ENCODE measurements around the gene AIFM2.
"Not testable (repeated sequence)": the region's sequence is repeated elsewhere in the genome, so short reads cannot be mapped to it uniquely, and the experiment has no call there.

AIFM2 gene

DNA sequence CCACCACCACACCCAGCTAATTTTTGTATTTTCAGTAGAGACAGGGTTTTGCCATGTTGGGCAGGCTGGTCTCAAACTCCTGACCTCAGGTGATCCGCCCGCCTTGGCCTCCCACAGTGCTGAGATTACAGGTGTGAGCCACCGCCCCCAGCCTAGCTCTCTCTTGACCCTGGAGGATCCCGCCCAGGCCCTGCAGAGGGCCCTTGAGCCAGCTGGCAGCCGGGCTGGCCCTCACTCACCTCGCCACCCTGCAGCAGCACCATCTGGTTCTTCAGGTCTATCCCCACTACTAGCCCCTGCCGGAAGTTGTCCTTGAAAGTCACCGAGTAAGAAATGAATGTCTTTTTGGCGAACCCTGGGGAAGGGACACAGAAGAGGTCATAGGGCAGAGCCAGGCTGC lies 9.5 kb downstream of the AIFM2 start:
- not testable (repeated sequence) for DNase-seq (ENCODE audit: low read depth in 2 of 2)

DNA sequence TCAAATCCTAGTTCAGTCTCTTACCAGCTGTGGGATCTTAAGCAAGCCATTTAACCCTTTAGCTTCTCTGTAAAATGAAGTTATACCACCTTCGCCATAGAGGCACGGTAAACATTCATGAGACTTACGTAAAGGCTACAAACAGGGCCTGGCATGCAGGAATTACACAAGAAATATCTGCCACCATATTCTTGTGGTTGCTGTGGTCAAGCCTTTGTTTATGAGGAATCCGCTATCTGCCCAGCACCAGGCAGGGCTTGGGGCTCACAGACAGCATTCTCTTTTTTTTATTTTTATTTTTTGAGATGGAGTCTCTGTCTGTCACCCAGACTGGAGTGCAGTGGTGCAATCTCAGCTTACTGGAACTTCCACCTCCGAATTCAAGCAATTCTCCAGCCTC lies 9.9 kb downstream of the AIFM2 start:
- DNase-seq (ENCODE audit: low read depth in 2 of 2), result no peak

DNA sequence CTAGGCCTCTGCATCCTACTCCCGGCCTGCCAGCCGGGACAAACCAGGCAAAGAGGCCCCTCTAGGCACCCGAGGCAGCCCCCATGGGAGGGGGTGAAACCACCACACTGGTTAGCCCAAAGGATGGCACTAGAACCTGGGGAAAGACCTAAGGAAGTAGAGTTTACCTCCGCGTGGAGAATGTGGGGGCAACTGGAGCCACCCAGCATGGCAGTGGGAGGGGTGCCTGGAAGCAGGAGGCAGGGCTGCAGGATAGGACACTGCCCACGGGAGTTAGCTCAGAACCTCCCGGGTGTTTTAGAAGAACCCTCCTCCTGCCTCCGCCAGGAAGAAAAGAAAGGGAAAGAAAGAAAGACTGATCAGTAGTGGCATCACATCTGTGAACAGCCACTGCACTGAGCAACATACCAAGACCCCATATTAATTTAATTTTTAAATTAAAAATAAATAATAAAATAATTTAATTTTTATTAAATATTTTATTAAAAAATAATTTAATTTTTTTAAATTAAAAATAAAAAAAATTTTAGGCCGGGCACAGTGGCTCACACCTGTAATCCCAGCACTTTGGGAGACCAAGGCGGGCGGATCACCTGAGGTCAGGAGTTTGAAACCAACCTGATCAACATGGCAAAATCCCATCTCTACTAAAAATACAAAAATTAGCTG lies 11.2 kb downstream of the AIFM2 start:
- no peak for DNase-seq (ENCODE audit: low read depth in 2 of 2)

DNA sequence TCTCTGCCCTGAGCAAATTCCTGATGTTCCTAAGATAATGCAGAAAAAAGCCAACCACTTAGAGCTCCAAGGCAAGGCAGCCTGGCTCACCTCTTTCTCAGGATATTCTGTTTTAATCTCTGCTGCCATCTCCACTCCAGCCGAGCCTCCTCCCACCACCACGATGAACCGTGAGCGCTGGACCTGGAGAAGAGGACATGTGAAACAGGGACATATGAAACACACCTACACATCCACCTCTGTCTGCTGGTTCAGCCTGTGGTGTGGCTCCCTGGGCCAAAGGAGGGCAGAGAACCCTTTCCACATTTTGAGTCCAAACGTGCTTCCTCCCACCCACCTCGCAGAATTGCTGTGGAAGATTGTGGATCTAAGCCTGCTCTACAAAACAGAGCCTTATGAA lies 12.2 kb downstream of the AIFM2 start:
- DNase-seq (ENCODE audit: low read depth in 2 of 2), result no peak

DNA sequence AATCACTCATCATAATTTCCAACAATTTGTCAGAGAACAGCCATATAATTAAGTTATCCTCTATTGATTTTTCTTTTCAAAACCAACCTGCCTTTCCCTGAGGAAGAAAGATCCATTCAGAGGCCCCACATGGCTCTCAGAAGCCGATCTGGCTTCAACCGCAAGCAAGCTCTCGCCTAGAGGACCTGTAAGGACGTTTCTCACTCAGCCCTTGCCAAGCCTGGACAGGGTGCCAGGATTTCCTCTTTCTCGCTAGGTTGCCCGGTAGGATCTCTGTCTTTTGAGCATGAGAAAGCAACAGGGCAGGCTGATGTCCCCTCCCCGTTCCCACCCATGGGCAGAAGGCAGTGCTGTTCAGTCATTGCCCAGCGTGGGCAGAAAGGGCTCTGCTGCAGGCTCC lies 13.0 kb downstream of the AIFM2 start:
- no peak for DNase-seq (ENCODE audit: low read depth in 2 of 2)

DNA sequence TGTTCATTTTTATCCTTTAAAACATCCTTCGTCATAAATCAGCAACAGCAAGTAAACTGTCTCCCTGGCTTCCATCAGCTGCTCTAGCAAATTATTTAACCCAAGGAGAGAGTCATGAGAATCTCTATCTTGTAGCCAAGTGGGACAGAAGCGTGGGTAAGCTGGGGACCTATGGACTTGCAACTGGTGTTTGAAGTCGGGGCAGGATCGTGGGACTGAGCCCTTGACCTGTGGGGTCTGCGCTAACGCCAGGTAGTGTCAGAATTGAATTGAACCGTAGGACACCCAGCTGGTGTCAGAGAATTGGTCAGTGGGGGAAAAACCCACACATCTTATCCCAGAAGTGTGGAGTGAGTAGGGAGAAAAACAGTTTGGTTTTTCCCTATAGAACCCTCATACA lies 13.4 kb downstream of the AIFM2 start:
- DNase-seq (ENCODE audit: low read depth in 2 of 2), result no peak

DNA sequence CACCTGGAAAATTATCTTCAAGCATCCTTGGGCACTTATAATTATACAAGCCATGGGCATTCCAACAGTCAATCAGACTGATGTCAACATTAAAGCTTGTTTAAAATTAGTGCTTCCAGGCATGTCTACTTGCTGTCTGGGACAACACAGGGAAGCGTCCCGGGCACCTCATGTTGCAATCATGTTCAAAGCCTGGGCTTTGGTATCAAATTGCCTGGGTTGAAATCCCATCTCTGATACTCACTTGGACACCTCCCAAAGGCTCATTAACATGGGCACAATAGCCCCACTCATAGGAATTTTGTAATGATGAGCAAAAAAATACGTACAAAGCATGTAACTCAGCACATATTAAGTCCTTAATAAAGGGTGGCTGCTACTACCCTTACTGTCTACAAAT lies 14.4 kb downstream of the AIFM2 start:
- DNase-seq (ENCODE audit: low read depth in 2 of 2), result no peak

DNA sequence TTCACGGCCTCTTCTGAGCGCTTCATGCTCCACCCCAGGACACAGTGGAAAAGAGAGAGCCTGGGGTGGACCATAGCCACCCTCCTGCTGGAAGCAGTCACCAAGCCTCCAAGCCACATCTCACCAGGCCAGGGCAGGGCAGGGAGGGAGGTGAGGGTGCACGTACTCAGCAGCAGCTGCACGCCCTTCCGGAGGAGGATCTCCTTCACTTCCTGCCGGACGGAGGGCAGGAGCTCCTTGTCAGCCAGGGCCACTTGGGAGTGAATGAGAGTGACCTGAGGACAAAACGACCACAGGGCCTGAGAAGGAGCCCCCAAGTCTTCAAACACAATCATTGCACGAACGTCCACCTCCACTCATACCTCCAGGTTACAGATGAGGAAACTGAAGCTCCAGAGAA lies 15.0 kb downstream of the AIFM2 start:
- no peak for DNase-seq (ENCODE audit: low read depth in 2 of 2)

DNA sequence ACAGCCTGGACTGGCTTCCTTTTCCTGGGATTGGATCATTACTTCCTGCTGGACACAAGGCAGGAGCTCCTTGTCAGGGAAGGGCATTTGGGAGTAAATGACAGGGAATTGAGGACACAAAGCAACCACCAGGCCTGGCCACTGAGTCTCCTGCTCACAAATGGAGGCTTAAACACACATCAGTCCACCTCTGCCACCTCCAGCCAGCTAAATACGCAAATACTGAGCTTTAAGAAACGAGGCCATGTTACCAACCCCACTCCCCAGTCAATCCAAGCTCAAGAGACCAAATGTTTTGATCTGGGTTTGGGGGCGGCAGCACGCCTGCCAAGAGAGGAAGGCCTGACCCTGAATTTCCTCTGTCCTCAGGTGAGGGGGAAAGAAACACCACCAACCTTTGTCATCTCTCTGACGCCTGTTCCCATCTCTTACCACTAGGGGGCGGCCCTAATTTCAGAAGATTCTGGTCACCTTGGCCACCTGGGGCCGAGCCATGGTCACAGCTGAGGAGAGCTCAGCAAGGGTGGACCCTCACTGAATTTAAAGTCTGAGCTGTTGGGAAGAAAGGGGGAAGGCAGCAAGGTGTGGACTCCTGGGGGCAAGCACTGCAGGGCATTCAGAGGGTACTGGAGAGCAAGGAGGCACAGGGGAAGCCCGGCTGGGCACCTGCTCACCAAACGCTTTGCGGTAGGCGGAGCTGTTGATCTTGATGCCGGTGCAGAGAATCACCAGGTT lies 16.5 kb downstream of the AIFM2 start:
- DNase-seq (ENCODE audit: low read depth in 2 of 2), result peak; percentile 10 to 27

DNA sequence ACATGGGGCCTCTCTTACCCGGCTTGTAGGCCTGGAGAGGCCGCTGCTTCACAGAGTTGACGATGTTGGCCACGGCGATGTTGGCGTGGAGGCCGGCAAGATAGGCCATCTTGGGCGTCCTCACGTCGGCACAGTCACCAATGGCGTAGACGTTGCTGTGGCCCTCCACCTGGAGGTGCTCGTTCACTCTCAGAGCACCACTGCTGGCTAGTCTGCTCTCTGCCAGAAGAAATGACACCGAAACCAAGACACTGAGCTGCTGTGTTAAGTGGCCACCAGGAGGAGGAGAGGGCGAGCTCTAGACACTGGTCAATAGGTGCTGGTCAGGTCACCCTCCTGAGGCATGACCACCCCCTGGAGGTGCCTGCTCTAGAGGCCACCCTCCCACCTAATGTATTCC lies 17.7 kb downstream of the AIFM2 start:
- no peak for DNase-seq (ENCODE audit: low read depth in 2 of 2)

DNA sequence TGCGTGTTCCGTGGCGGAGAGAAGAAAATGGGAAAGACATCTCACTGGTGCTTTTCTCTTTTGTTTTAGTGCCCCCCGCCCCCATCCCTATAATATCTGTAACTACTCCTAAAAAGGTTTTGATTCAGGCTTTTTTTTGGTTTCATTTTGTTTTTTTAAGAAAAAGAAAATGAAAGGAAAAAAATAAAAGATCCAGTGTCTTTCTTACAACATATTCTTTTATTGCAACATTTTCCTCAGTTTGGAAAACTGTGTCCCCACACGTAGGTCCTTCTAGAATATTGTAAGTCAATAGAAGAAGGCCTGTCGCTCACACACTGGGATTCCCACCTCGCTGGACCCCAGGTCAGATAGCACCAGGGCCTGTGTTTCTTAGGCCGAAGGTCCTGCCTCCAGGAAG lies 20.6 kb downstream of the AIFM2 start:
- no peak for DNase-seq (ENCODE audit: low read depth in 2 of 2)

DNA sequence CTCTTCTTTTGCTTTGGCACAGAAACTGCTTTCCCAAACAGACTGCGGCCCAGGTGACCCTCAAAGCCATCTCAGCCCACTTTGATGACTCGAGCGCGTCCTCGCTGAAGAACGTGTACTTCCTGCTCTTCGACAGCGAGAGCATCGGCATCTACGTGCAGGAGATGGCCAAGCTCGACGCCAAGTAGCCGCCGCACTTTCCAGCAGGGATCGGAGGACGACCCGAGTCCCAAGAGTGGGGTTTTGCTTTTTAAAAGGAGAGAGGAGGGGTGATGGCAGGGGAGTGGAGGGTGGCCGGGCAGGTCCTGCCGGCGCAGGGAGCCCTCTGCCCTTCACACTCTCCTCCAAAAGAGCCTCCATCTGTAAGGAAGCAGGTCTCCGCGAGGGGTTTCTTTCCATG lies 21.1 kb downstream of the AIFM2 start:
- DNase-seq (ENCODE audit: low read depth in 2 of 2), result no peak

DNA sequence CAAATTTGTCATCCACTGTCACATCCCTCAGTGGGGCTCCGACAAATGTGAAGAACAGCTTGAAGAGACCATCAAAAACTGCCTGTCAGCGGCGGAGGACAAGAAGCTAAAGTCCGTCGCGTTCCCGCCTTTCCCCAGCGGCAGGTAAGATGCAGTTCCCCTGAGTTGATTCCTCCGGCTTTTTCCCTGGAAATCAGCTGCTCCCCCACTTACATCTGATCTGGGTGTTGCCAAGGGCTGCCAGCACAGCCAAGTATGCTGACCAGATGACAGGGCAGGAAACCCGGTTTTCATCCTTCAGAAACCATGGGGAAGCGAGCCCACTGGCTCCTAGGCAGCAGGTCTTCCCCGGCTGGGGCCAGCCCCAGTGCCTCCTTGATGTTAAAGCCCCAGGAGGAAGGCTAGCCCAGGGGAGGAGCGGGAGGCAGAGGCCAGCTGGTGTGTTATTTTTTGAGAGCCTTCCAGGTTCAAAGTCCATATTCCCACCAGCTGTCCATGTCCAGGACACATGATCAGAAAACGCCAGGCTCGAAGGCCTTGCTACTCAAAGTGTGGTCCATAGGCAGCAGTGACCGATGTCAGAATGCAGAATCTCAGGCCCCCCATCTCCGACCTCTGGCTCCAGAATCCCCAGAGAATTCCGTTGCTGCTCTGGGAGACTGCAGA lies 23.4 kb downstream of the AIFM2 start:
- DNase-seq (ENCODE audit: low read depth in 2 of 2), result no peak

DNA sequence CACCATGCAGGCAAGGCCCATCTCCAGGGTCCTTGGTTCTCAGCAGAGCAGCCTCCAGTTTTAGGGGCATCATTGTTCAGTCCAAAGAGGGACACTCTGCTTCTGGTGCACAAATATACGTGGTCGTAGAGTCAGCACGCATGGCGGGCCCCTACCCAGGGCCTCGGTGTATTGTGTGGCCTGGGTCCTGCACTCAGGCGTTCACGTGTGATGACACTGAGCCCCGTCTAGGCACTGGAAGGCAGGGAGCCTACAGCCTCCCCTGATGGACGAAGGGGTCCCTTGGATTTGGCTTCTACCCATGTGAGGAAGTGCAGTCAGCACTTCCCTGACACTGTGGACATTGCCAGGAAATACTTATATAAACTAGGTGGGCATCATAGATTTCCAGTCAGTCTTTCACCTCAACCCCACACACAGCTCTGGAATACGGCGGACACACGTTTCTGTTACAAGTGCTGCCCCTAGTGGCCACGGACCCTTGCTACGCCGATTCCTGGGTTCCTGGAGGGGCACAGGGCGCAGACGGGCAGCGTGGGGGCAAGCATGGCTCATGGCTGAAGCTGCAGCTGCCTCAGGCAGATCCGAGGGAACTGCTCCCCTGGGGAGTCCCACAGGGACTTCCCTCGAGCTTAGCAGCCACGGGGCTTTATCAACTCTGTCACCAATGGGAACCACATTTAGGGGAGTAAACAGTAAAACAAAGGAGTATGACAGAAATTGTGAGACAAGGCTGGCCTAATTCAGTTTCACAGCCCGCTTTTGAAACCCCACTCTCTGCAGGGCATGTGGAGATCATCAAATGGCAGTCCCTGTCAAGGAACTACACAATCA lies 25.4 kb downstream of the AIFM2 start:
- no peak for DNase-seq (ENCODE audit: low read depth in 2 of 2)

DNA sequence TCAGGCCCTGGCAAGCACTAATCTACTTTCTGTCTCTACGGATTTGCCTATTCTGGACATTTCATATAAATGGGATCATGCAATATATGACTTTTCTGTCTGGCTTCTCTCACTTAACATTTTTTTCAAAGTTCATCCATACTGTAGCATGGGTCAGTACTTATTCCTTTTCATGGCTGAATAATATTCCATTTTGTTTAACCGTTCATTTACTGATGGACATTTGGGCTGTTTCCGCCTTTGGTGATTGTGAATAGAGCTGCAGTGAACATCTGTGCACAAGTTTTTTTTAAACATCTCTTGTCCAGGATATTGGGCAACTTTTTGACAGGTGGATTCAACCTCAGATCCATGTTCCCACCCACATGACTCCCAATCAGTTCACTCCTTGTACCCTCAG lies 31.0 kb downstream of the AIFM2 start:
- DNase-seq (ENCODE audit: low read depth in 2 of 2), result no peak

DNA sequence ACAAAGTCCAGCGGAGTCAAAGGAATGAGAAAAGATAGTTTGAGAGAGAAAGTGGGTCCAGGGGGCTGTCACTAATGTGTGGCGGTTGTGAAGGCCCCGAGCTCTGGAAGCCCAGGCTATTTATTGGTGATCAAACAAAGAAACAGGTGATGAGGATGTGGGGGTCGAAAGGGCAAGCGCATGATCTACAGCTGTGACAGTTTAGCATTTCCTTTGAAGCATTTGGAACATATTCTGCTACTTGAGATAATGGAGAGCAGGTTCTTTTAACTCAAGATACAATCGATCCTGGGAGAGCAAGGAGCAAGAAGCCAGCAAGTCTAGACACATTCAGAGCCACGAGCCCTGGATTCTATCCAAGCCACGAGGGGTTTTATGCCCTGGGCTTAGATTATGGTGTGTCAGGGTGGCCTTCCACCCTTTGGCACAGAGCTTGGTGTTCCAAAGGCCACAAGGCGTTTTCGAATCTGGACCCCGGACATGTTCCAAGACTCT lies 31.5 kb downstream of the AIFM2 start:
- not testable (repeated sequence) for DNase-seq (ENCODE audit: low read depth in 2 of 2)

DNA sequence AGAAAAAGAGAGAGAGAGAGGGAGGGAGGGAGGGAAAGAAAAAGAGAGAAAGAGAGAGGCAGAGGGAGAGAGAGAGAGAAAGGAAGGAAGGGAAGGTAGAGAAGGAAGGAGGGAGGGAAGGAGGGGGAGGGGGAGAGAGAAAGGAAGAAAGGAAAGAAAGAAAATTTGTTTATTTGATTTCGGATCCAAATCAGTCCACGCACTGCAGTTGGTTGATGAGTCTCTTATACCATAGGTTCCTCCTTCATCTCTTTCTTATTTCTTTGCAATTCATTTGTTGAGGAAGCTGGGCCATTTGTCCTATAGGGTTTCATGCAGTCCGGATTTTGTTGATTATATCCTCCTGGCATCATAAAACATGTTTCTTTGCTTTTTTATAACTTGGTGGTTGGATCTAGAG lies 34.4 kb downstream of the AIFM2 start:
- DNase-seq (ENCODE audit: low read depth in 2 of 2), result no peak

DNA sequence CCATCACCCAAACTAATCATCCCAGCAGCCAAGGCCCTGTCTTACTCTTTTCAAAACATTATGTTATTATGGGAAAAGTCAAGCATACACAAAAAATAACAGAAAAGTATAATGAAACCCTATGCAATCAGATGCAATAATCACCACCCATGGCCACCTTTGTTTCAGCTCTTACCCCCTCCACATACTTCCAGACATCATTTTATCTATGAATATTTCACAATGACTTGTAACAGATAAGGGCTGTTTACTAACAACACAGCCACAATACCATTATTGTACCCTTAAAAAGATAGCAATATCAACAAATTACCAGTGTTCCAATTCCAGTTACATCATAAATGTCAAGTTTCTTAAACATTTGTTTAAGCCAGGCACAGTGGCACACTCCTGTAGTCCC lies 35.2 kb downstream of the AIFM2 start:
- no peak for DNase-seq (ENCODE audit: low read depth in 2 of 2)

DNA sequence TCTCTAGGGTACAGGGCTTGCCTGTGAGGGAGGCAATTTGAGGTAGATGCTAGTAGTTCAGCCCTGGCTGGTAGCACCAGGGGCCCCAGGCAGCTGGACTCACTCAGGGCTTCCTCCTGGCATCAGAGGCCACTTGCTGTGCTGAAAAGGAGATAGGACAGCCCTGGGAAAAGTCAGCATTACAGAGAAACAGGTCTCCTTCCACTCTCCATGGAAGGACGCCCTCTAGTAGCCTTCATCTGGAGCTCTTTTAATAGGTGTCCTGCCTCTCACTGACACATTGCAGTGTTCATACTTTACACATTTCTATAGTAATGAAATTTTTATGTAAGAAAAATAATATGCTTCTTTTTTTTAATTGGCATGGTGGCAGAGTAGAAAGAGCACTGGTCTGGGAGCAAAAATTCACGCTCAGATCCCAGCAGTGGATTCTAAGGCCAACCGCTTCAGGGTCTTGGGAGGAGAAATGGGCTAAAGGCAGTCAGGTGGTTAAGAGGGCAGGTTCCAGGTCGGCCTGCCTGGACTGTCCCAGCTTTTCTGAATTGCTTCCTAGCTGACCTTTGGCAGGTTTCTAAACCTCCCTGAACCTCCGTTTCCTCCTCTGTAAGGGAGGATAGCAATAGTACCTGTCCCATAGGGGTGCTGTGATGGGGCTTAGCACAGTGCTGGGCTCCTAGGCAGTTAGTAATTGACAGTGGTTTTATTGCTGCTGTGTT lies 35.8 kb downstream of the AIFM2 start:
- DNase-seq (ENCODE audit: low read depth in 2 of 2), result no peak

DNA sequence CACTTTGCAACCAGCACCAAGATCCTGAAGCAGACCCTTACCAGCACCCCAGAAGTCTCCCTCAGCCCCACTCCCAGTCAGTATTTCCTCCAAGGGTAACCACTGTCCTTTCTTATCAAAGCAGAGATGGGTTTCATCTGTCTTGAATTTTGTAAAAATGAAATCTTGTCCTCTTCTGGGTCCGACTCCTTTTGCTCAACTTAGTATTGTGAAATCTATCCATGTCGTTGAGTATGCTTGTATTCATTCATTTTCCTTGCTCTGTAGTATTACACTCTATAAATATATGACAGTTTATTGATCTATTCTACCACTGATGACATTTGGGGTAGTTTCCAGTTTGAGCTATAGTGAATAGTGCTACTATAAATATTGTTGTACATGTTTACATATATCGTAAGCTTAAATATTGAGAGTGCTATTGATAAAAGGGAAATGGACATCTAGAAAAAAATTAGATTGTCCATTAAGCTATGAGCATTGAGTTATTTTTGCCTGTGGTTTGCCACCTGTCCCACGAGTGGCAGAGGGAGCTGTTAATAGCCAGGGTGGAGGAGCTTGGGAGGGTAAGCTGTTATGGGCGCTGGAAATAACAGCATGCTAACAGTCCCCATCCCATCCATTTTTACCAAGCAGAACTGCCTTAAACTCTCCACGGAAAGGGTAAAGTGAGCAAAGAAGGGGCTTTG lies 36.5 kb downstream of the AIFM2 start:
- no peak for DNase-seq (ENCODE audit: low read depth in 2 of 2)

DNA sequence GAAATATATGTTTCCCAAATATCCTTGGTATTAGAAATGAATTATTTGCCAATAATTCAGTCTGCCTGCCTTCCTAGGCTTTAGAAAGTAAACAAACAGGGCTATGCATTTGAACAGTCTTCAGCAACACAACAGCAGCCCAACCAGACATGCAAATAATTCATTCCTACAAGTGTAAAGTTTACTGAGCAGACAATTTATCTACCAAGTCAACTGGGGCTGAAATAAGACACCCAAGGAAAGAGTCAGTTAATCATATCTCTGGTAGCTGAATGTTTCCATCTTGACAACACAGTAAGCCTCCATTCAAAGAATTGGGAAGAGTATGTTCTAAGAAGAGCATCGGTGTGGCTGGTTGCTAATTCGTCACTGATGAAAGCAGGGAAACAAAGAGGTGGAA lies 38.4 kb downstream of the AIFM2 start:
- no peak for DNase-seq (ENCODE audit: low read depth in 2 of 2)
